IPS DF 6.9 (cell line): ENCODE data around the gene ZCCHC10.

Source experiments
- DNase-seq: peaks from one replicate; pipeline ENCODE4 v3.0.0-alpha.2; 2013; ENCODE audit warnings: low read depth, low spot score
- H3K27ac ChIP-seq: one replicate; pipeline ENCODE4 v1.5.1; 2013; ENCODE audit warnings: low read length, control low read depth
- H3K27me3 ChIP-seq: 2 replicates; pipeline ENCODE4 v1.6.1; 2013; ENCODE audit warnings: mild to moderate bottlenecking, low read length; ENCODE audit not compliant: control insufficient read depth, insufficient read depth
- H3K36me3 ChIP-seq: 2 replicates; pipeline ENCODE4 v1.6.1; 2013; ENCODE audit warnings: low read length; ENCODE audit not compliant: control insufficient read depth, insufficient read depth
- H3K4me1 ChIP-seq: 2 replicates; pipeline ENCODE4 v1.6.1; 2013; ENCODE audit warnings: low read length; ENCODE audit not compliant: control insufficient read depth, insufficient read depth
- H3K4me3 ChIP-seq: 2 replicates; pipeline ENCODE4 v1.5.1; 2013; ENCODE audit warnings: mild to moderate bottlenecking, low read length
- H3K9me3 ChIP-seq: 2 replicates; pipeline ENCODE4 v1.6.1; 2013; ENCODE audit warnings: low read length, inconsistent platforms; ENCODE audit not compliant: control insufficient read depth, insufficient read depth
- WGBS: extraction: QIAGEN DNeasy Blood & Tissue Kit; methylation state at CpG from one replicate; pipeline ENCODE4 v1.1.7; 2013; ENCODE audit warnings: mixed read lengths, missing lambda C conversion rate; ENCODE audit not compliant: insufficient read length, insufficient coverage; 5-methylcytosine and 5-hydroxymethylcytosine counted together

Gene ZCCHC10

GRCh38 chr5:133025804-133026663 lies at the start of gene ZCCHC10:
TSS of gene ZCCHC10 (minus strand) at chr5:133026549. CDS start at chr5:133026537, 12 bp downstream.
- Histone ChIP-seq H3K4me3 (peak within 1 kb of the TSS; percentile 79), H3K9me3 (no peaks in the 10 kb centered on the region), H3K4me1 (no peaks in the 10 kb centered on the region), H3K36me3 (no peaks in the 10 kb centered on the region), H3K27ac (no peak within 1 kb of the TSS), H3K27me3 (no peaks in the 10 kb centered on the region)
- WGBS, result no CpG with 5 or more reads among the region's 53 CpGs
- DNase-seq, result peak; percentile 91

GRCh38 chr5:133075572-133076536 lies 49.5 kb upstream of the ZCCHC10 start:
- Histone ChIP-seq H3K4me3 (no peak overlapping the region), H3K27ac (no peak overlapping the region), H3K4me1 (no peaks in the 10 kb centered on the region), H3K36me3 (peaks cover 18% of the 10 kb centered on the region; the same call in 1 of the 2 replicates), H3K9me3 (no peaks in the 10 kb centered on the region), H3K27me3 (no peaks in the 10 kb centered on the region)
- DNase-seq, result no peak
- no CpG with 5 or more reads among the region's 7 CpGs for WGBS

GRCh38 chr5:133072021-133072420 lies 45.7 kb upstream of the ZCCHC10 start:
- no peak overlapping the region for H3K4me3 ChIP-seq
- H3K4me1 ChIP-seq, result no peaks in the 10 kb centered on the region
- 100% methylated on average over 1 of the region's 4 CpGs for WGBS
- H3K27me3 ChIP-seq, result no peaks in the 10 kb centered on the region
- DNase-seq, result no peak
- no peak overlapping the region for H3K27ac ChIP-seq
- peaks cover 18% of the 10 kb centered on the region; the same call in 1 of the 2 replicates for H3K36me3 ChIP-seq
- H3K9me3 ChIP-seq, result no peaks in the 10 kb centered on the region

- Histone ChIP-seq H3K27me3 (no peaks in the 10 kb centered on the region), H3K4me3 (no peak overlapping the region), H3K9me3 (no peaks in the 10 kb centered on the region), H3K27ac (no peak overlapping the region), H3K4me1 (no peaks in the 10 kb centered on the region), H3K36me3 (peaks cover 10% of the 10 kb centered on the region; the same call in 1 of the 2 replicates)
- no peak for DNase-seq
- no CpG with 5 or more reads among the region's 2 CpGs for WGBS
Measured at GRCh38 chr5:133066045-133066444, 39.7 kb upstream of the ZCCHC10 start.

- H3K27ac ChIP-seq, result no peak overlapping the region
- no peak for DNase-seq
- H3K36me3 ChIP-seq, result peaks cover 10% of the 10 kb centered on the region; the same call in 1 of the 2 replicates
- H3K4me1 ChIP-seq, result no peaks in the 10 kb centered on the region
- no peaks in the 10 kb centered on the region for H3K27me3 ChIP-seq
- no peaks in the 10 kb centered on the region for H3K9me3 ChIP-seq
- no peak overlapping the region for H3K4me3 ChIP-seq
- no CpG with 5 or more reads among the region's 1 CpG for WGBS
Measured at GRCh38 chr5:133065471-133065870, 39.1 kb upstream of the ZCCHC10 start.

GRCh38 chr5:133063965-133064364 lies 37.6 kb upstream of the ZCCHC10 start:
- peaks cover 10% of the 10 kb centered on the region; the same call in 1 of the 2 replicates for H3K36me3 ChIP-seq
- H3K4me1 ChIP-seq, result no peaks in the 10 kb centered on the region
- no peaks in the 10 kb centered on the region for H3K9me3 ChIP-seq
- H3K4me3 ChIP-seq, result no peak overlapping the region
- no CpG with 5 or more reads among the region's 10 CpGs for WGBS
- H3K27me3 ChIP-seq, result no peaks in the 10 kb centered on the region
- no peak for DNase-seq
- H3K27ac ChIP-seq, result no peak overlapping the region

GRCh38 chr5:133062276-133062675 lies 35.9 kb upstream of the ZCCHC10 start:
- H3K9me3 ChIP-seq, result no peaks in the 10 kb centered on the region
- no peak overlapping the region for H3K4me3 ChIP-seq
- WGBS, result 100% methylated on average over 1 of the region's 1 CpG
- DNase-seq, result no peak
- H3K27me3 ChIP-seq, result no peaks in the 10 kb centered on the region
- H3K27ac ChIP-seq, result no peak overlapping the region
- peaks cover 4% of the 10 kb centered on the region; the same call in 1 of the 2 replicates for H3K36me3 ChIP-seq
- H3K4me1 ChIP-seq, result no peaks in the 10 kb centered on the region

GRCh38 chr5:133059621-133060020 lies 33.3 kb upstream of the ZCCHC10 start:
- DNase-seq, result no peak
- Histone ChIP-seq H3K27ac (no peak overlapping the region), H3K36me3 (no peaks in the 10 kb centered on the region), H3K27me3 (no peaks in the 10 kb centered on the region), H3K4me1 (no peaks in the 10 kb centered on the region), H3K4me3 (no peak overlapping the region), H3K9me3 (no peaks in the 10 kb centered on the region)
- WGBS, result no CpG with 5 or more reads among the region's 3 CpGs

- no peaks in the 10 kb centered on the region for H3K27me3 ChIP-seq
- no peak overlapping the region for H3K4me3 ChIP-seq
- no peak overlapping the region for H3K27ac ChIP-seq
- H3K4me1 ChIP-seq, result 0 out of 2 replicates have a peak, but pooled peaks cover 2% of the 10 kb centered on the region
- no peak for DNase-seq
- no CpG with 5 or more reads among the region's 1 CpG for WGBS
- no peaks in the 10 kb centered on the region for H3K9me3 ChIP-seq
- no peaks in the 10 kb centered on the region for H3K36me3 ChIP-seq
Measured at GRCh38 chr5:133056891-133057290, 30.5 kb upstream of the ZCCHC10 start.
